ENCODE data around the gene TMEM101. TPM values are rescaled to one million over a fixed set of nuclear protein-coding genes. Genes with fewer than 3 reads are reported as not detected.

Gene TMEM101
- polyA plus RNA-seq, 1 donor (not counting 4 experiments of a cell fraction or from before 2014, with no cell fraction given) = 20.1 TPM

DNA sequence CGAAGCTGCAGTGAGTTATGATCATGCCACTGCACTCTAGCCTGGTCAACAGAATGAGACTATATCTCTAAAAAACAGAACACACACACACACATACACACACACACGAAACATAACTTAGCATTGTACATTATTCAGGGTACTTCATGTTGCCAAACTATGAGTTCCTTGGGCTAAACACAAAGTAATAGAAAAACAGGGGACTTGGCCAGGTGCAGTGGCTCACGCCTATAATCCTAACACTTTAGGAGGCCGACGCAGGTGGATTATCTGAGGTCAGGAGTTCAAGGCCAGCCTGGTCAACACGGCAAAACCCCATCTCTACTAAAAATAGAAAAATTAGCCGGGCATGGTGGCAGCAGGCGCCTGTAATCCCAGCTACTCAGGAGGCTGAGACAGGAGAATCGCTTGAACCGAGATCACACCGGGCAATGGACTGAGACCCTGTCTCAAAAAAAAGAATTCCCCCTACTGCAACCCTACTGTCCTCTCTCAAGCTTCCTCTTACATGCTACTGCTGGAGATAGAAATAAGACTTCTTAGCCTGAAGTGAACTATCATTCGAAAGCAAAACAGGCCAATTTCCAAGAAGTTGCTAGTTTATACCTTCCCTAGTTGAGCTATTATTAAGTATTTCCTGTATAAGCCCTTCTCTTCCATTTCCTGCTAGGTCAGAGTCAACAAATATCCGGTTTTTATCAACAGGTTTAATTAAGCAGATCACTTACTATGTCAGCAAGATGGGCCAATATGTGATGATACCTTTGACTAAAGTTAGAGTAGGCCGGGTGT is 44.5 kb upstream of the TMEM101 start:
- H3K27me3 ChIP-seq (ENCODE audit: control insufficient read depth, extremely low read depth, insufficient read depth, low read length) = no peaks in the 10 kb centered on the region
- peaks cover 3% of the 10 kb centered on the region for H4K20me1 ChIP-seq (ENCODE audit: control insufficient read depth, extremely low read depth, insufficient read depth, low read length)
- no peak overlapping the region for H3K4me2 ChIP-seq (ENCODE audit: control insufficient read depth, extremely low read depth, insufficient read depth, low read depth, low read length)
- peaks cover 89% of the 10 kb centered on the region for H3K79me2 ChIP-seq (ENCODE audit: control insufficient read depth, insufficient read depth, low read length)
- DNase-seq (ENCODE audit: low read depth, low spot score) (no peak), FAIRE-seq (no peak)
- H3K4me3 ChIP-seq (ENCODE audit: control insufficient read depth in 2 of 3, extremely low read depth in 1 of 3, insufficient read depth in 2 of 3, low read depth in 1 of 3, low read length in 3 of 3) = no peak overlapping the region
- no peak overlapping the region for H3K9ac ChIP-seq (ENCODE audit: control insufficient read depth, extremely low read depth, insufficient read depth, low read length)
- no peak overlapping the region for H2AFZ ChIP-seq (ENCODE audit: control insufficient read depth, low read length)
- no peaks in the 10 kb centered on the region for H3K9me1 ChIP-seq (ENCODE audit: control insufficient read depth, extremely low read depth, insufficient read depth, low read length)
- H3K9me3 ChIP-seq (ENCODE audit: control insufficient read depth, low read depth, low read length) = no peaks in the 10 kb centered on the region
- no peaks in the 10 kb centered on the region for H3K4me1 ChIP-seq (ENCODE audit: control insufficient read depth, extremely low read depth, insufficient read depth, low read length)
- TF ChIP-seq EZH2 (IDR thresholded peaks at IDR 0.05; ENCODE audit: low read length) = no peak
- TF ChIP-seq, protein P1, sequence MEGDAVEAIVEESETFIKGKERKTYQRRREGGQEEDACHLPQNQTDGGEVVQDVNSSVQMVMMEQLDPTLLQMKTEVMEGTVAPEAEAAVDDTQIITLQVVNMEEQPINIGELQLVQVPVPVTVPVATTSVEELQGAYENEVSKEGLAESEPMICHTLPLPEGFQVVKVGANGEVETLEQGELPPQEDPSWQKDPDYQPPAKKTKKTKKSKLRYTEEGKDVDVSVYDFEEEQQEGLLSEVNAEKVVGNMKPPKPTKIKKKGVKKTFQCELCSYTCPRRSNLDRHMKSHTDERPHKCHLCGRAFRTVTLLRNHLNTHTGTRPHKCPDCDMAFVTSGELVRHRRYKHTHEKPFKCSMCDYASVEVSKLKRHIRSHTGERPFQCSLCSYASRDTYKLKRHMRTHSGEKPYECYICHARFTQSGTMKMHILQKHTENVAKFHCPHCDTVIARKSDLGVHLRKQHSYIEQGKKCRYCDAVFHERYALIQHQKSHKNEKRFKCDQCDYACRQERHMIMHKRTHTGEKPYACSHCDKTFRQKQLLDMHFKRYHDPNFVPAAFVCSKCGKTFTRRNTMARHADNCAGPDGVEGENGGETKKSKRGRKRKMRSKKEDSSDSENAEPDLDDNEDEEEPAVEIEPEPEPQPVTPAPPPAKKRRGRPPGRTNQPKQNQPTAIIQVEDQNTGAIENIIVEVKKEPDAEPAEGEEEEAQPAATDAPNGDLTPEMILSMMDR (optimal IDR thresholded peaks at IDR 0.05 in 1 of 3, IDR thresholded peaks at IDR 0.05 in 1 of 3, conservative IDR thresholded peaks at IDR 0.05 in 1 of 3; ENCODE audit: extremely low read depth in 1 of 3, insufficient read depth in 2 of 3, low read length in 3 of 3) = no peak
- dilution Hi-C loops (cut with MboI; ENCODE audit: extremely low pct_ligation_motif_present, low sequenced_read_pairs) = no loop called here
- peaks cover 9 to 22% of the 10 kb centered on the region in 2 experiments for H3K36me3 ChIP-seq (ENCODE audit: control insufficient read depth in 2 of 2, extremely low read depth in 1 of 2, insufficient read depth in 2 of 2, low read length in 2 of 2)
- H3K27ac ChIP-seq (ENCODE audit: control insufficient read depth, insufficient read depth, low read length) = no peak overlapping the region

- Histone ChIP-seq H3K9me3 (ENCODE audit: control insufficient read depth, low read depth, low read length) (no peaks in the 10 kb centered on the region), H3K4me1 (ENCODE audit: control insufficient read depth, extremely low read depth, insufficient read depth, low read length) (no peaks in the 10 kb centered on the region), H3K4me2 (ENCODE audit: control insufficient read depth, extremely low read depth, insufficient read depth, low read depth, low read length) (no peak overlapping the region), H3K36me3 (ENCODE audit: control insufficient read depth in 2 of 2, extremely low read depth in 1 of 2, insufficient read depth in 2 of 2, low read length in 2 of 2) (peaks cover 21 to 28% of the 10 kb centered on the region in 2 experiments), H4K20me1 (ENCODE audit: control insufficient read depth, extremely low read depth, insufficient read depth, low read length) (no peaks in the 10 kb centered on the region), H3K79me2 (ENCODE audit: control insufficient read depth, insufficient read depth, low read length) (peaks cover 82% of the 10 kb centered on the region), H3K27me3 (ENCODE audit: control insufficient read depth, extremely low read depth, insufficient read depth, low read length) (no peaks in the 10 kb centered on the region), H3K9me1 (ENCODE audit: control insufficient read depth, extremely low read depth, insufficient read depth, low read length) (no peaks in the 10 kb centered on the region), H3K27ac (ENCODE audit: control insufficient read depth, insufficient read depth, low read length) (no peak overlapping the region), H3K4me3 (ENCODE audit: control insufficient read depth in 2 of 3, extremely low read depth in 1 of 3, insufficient read depth in 2 of 3, low read depth in 1 of 3, low read length in 3 of 3) (no peak overlapping the region), H3K9ac (ENCODE audit: control insufficient read depth, extremely low read depth, insufficient read depth, low read length) (no peak overlapping the region), H2AFZ (ENCODE audit: control insufficient read depth, low read length) (no peak overlapping the region)
- TF ChIP-seq, protein P1 (optimal IDR thresholded peaks at IDR 0.05 in 1 of 3, IDR thresholded peaks at IDR 0.05 in 1 of 3, conservative IDR thresholded peaks at IDR 0.05 in 1 of 3; ENCODE audit: extremely low read depth in 1 of 3, insufficient read depth in 2 of 3, low read length in 3 of 3) = no peak
- TF ChIP-seq EZH2 (IDR thresholded peaks at IDR 0.05; ENCODE audit: low read length) = no peak
- DNase-seq (ENCODE audit: low read depth, low spot score) = no peak
- dilution Hi-C loops (cut with MboI; ENCODE audit: extremely low pct_ligation_motif_present, low sequenced_read_pairs) = no loop called here
- FAIRE-seq = no peak
Observed at GRCh38 chr17:44053125-44053872, 38.5 kb upstream of the TMEM101 start.
